ENCODE results near the gene SAT1. TPM values are rescaled to one million over a fixed set of nuclear protein-coding genes. Genes with fewer than 3 reads are reported as not detected.

SAT1 gene
- total RNA-seq, 2 donors from 2014 or later, result 229 to 424 TPM

- peaks cover 6% of the 10 kb centered on the region for H3K27me3 Mint-ChIP-seq (ENCODE audit: low read depth)
- DNase-seq (no peak), ATAC-seq (replicated peaks in 1 of 2) (no peak)
- no peaks in the 10 kb centered on the region for H3K4me1 Mint-ChIP-seq (ENCODE audit: low read depth)
- H3K27ac Mint-ChIP-seq, result no peak overlapping the region
- H3K4me3 Mint-ChIP-seq, result no peak overlapping the region
- no peaks in the 10 kb centered on the region for H3K36me3 Mint-ChIP-seq (ENCODE audit: insufficient read depth in 2 of 2)
- no peaks in the 10 kb centered on the region for H3K9me3 Mint-ChIP-seq
These were observed 19.5 kb downstream of the SAT1 start for GRCh38 chrX:23802431-23802830.

- Mint-ChIP-seq H3K4me1 (ENCODE audit: low read depth) (no peaks in the 10 kb centered on the region), H3K4me3 (no peak overlapping the region), H3K27ac (no peak overlapping the region), H3K27me3 (ENCODE audit: low read depth) (peaks cover 6% of the 10 kb centered on the region), H3K36me3 (ENCODE audit: insufficient read depth in 2 of 2) (no peaks in the 10 kb centered on the region), H3K9me3 (no peaks in the 10 kb centered on the region)
- DNase-seq (no peak), ATAC-seq (replicated peaks in 1 of 2) (no peak)
These were observed 21.0 kb downstream of the SAT1 start for GRCh38 chrX:23803931-23804381.

- Mint-ChIP-seq H3K36me3 (ENCODE audit: insufficient read depth in 2 of 2) (no peaks in the 10 kb centered on the region), H3K27ac (no peak overlapping the region), H3K4me3 (no peak overlapping the region), H3K27me3 (ENCODE audit: low read depth) (peaks cover 6% of the 10 kb centered on the region), H3K4me1 (ENCODE audit: low read depth) (no peaks in the 10 kb centered on the region), H3K9me3 (no peaks in the 10 kb centered on the region)
- ATAC-seq (replicated peaks in 1 of 2) (no peak), DNase-seq (no peak)
These were observed 21.6 kb downstream of the SAT1 start for GRCh38 chrX:23804578-23804977.

- H3K4me1 Mint-ChIP-seq (ENCODE audit: low read depth), result no peaks in the 10 kb centered on the region
- H3K27ac Mint-ChIP-seq, result no peak overlapping the region
- no peaks in the 10 kb centered on the region for H3K9me3 Mint-ChIP-seq
- ATAC-seq (replicated peaks in 1 of 2) (no peak), DNase-seq (no peak)
- no peak overlapping the region for H3K4me3 Mint-ChIP-seq
- H3K36me3 Mint-ChIP-seq (ENCODE audit: insufficient read depth in 2 of 2), result no peaks in the 10 kb centered on the region
- H3K27me3 Mint-ChIP-seq (ENCODE audit: low read depth), result no peaks in the 10 kb centered on the region
These were observed 22.4 kb downstream of the SAT1 start for GRCh38 chrX:23805389-23805788.

GRCh38 chrX:23810279-23810678 is 27.3 kb downstream of the SAT1 start:
- no peaks in the 10 kb centered on the region for H3K9me3 Mint-ChIP-seq
- no peak overlapping the region for H3K27ac Mint-ChIP-seq
- H3K4me1 Mint-ChIP-seq (ENCODE audit: low read depth), result no peaks in the 10 kb centered on the region
- H3K27me3 Mint-ChIP-seq (ENCODE audit: low read depth), result no peaks in the 10 kb centered on the region
- H3K36me3 Mint-ChIP-seq (ENCODE audit: insufficient read depth in 2 of 2), result no peaks in the 10 kb centered on the region
- H3K4me3 Mint-ChIP-seq, result no peak overlapping the region
- ATAC-seq (replicated peaks in 1 of 2) (no peak), DNase-seq (no peak)

- no peaks in the 10 kb centered on the region for H3K9me3 Mint-ChIP-seq
- H3K27me3 Mint-ChIP-seq (ENCODE audit: low read depth), result no peaks in the 10 kb centered on the region
- DNase-seq (no peak), ATAC-seq (replicated peaks in 1 of 2) (no peak)
- no peaks in the 10 kb centered on the region for H3K36me3 Mint-ChIP-seq (ENCODE audit: insufficient read depth in 2 of 2)
- peak overlapping the region in 1 of 2 donors; percentile 22 for H3K4me3 Mint-ChIP-seq
- no peaks in the 10 kb centered on the region for H3K4me1 Mint-ChIP-seq (ENCODE audit: low read depth)
- no peak overlapping the region for H3K27ac Mint-ChIP-seq
These were observed 28.2 kb downstream of the SAT1 start for GRCh38 chrX:23811108-23811651.

GRCh38 chrX:23811656-23812055 is 28.7 kb downstream of the SAT1 start:
- no peak for ATAC-seq (replicated peaks in 1 of 2)
- Mint-ChIP-seq H3K27me3 (ENCODE audit: low read depth) (no peaks in the 10 kb centered on the region), H3K9me3 (no peaks in the 10 kb centered on the region), H3K4me1 (ENCODE audit: low read depth) (no peaks in the 10 kb centered on the region), H3K27ac (no peak overlapping the region), H3K36me3 (ENCODE audit: insufficient read depth in 2 of 2) (no peaks in the 10 kb centered on the region), H3K4me3 (no peak overlapping the region)
- no peak for DNase-seq

GRCh38 chrX:23813808-23814207 is 30.8 kb downstream of the SAT1 start:
- H3K36me3 Mint-ChIP-seq (ENCODE audit: insufficient read depth in 2 of 2), result no peaks in the 10 kb centered on the region
- H3K4me3 Mint-ChIP-seq, result no peak overlapping the region
- no peak for DNase-seq
- H3K27ac Mint-ChIP-seq, result no peak overlapping the region
- H3K4me1 Mint-ChIP-seq (ENCODE audit: low read depth), result no peaks in the 10 kb centered on the region
- no peak for ATAC-seq (replicated peaks in 1 of 2)
- no peaks in the 10 kb centered on the region for H3K27me3 Mint-ChIP-seq (ENCODE audit: low read depth)
- no peaks in the 10 kb centered on the region for H3K9me3 Mint-ChIP-seq

- Mint-ChIP-seq H3K9me3 (no peaks in the 10 kb centered on the region), H3K4me3 (no peak overlapping the region), H3K27me3 (ENCODE audit: low read depth) (no peaks in the 10 kb centered on the region), H3K27ac (no peak overlapping the region), H3K4me1 (ENCODE audit: low read depth) (no peaks in the 10 kb centered on the region), H3K36me3 (ENCODE audit: insufficient read depth in 2 of 2) (no peaks in the 10 kb centered on the region)
- DNase-seq (no peak), ATAC-seq (replicated peaks in 1 of 2) (no peak)
These were observed 32.4 kb downstream of the SAT1 start for GRCh38 chrX:23815376-23815775.

GRCh38 chrX:23816179-23816578 is 33.2 kb downstream of the SAT1 start:
- Mint-ChIP-seq H3K27ac (no peak overlapping the region), H3K36me3 (ENCODE audit: insufficient read depth in 2 of 2) (no peaks in the 10 kb centered on the region), H3K4me1 (ENCODE audit: low read depth) (no peaks in the 10 kb centered on the region), H3K4me3 (no peak overlapping the region), H3K27me3 (ENCODE audit: low read depth) (no peaks in the 10 kb centered on the region), H3K9me3 (no peaks in the 10 kb centered on the region)
- DNase-seq (no peak), ATAC-seq (replicated peaks in 1 of 2) (no peak)

- DNase-seq (no peak), ATAC-seq (replicated peaks in 1 of 2) (no peak)
- Mint-ChIP-seq H3K4me3 (no peak overlapping the region), H3K36me3 (ENCODE audit: insufficient read depth in 2 of 2) (no peaks in the 10 kb centered on the region), H3K27ac (no peak overlapping the region), H3K9me3 (no peaks in the 10 kb centered on the region), H3K27me3 (ENCODE audit: low read depth) (peaks cover 7% of the 10 kb centered on the region), H3K4me1 (ENCODE audit: low read depth) (no peaks in the 10 kb centered on the region)
These were observed 35.0 kb downstream of the SAT1 start for GRCh38 chrX:23817979-23818336.

GRCh38 chrX:23819385-23820234 is 36.6 kb downstream of the SAT1 start:
- ATAC-seq (replicated peaks in 1 of 2), result no peak
- Mint-ChIP-seq H3K27me3 (ENCODE audit: low read depth) (peaks cover 7% of the 10 kb centered on the region), H3K36me3 (ENCODE audit: insufficient read depth in 2 of 2) (no peaks in the 10 kb centered on the region), H3K9me3 (no peaks in the 10 kb centered on the region), H3K27ac (no peak overlapping the region), H3K4me1 (ENCODE audit: low read depth) (no peaks in the 10 kb centered on the region), H3K4me3 (no peak overlapping the region)
- no peak for DNase-seq

GRCh38 chrX:23820235-23820782 is 37.3 kb downstream of the SAT1 start:
- H3K4me1 Mint-ChIP-seq (ENCODE audit: low read depth), result no peaks in the 10 kb centered on the region
- no peak overlapping the region for H3K27ac Mint-ChIP-seq
- H3K9me3 Mint-ChIP-seq, result no peaks in the 10 kb centered on the region
- H3K27me3 Mint-ChIP-seq (ENCODE audit: low read depth), result peaks cover 7% of the 10 kb centered on the region
- H3K36me3 Mint-ChIP-seq (ENCODE audit: insufficient read depth in 2 of 2), result no peaks in the 10 kb centered on the region
- peak; percentile 15 to 42 for ATAC-seq (replicated peaks in 1 of 2)
- H3K4me3 Mint-ChIP-seq, result no peak overlapping the region
- DNase-seq, result no peak
